Fibroblast of peridontal ligament (primary cell): ENCODE results near the gene TRIM54.

Experiments
- DNase-seq: peaks from one replicate; pipeline ENCODE4 v3.0.0-alpha.2; 2010; ENCODE audit errors: extremely low read depth

TRIM54 gene

DNA sequence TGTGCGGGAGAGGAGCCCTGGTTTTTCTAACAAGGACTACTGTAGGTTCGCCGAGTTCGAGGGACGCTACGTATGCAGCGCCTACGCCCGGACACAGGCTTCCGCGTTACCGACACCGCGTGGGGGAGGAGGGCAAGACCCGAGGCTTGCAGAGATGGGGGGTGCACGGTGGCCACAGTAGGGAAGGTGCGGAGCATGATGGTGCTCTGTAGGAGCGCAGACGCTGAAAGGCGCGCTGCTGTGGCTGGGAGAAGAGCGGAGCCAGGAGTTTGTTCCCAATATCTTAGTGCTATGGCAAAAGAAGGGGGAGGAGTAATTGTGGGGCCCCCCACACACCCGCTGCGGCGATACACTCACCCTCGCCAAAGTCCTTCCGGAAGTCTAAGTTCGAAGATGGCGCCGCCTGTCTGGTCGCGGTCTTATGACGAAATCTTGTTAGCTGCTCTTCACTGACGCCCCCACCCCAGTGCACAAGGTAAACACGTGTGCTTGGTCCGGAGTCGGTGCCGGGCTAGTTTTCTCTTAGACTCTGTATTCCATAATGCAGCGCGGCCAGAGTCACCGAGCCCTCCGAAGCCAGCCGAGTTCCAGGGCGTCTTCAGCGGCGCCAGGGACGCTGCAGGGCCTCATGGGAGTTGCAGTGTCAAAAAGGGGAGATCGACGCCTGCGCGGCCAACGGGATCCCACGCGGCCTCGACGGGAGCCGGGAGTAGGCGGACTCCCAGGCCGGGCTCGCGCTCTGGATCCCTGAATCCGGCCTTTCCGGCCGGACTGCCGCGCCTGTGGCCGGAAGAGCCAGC, 74.4 kb downstream of the TRIM54 start, which contains the start of gene GTF3C2:
Gene GTF3C2, minus strand, starts transcription at position 383 of the 800 bp plus-strand sequence. CDS start 13,210 bp downstream, outside the sequence.
- DNase-seq, result peak; percentile 98
